WERI-Rb-1 (cell line): ENCODE results near the gene TEX53.

Source experiments
- DNase-seq: peaks from one replicate; pipeline ENCODE4 v3.0.0-alpha.2; 2020
- H3K27ac ChIP-seq: fragments of 250-450 bp; sonication (Bioruptor Pico); 2 replicates; pipeline ENCODE4 v1.5.1; 2020; ENCODE audit warnings: mild to moderate bottlenecking, moderate library complexity
- H3K27me3 ChIP-seq: fragments of 250-450 bp; sonication (Bioruptor Pico); 2 replicates; pipeline ENCODE4 v1.5.1; 2021; ENCODE audit warnings: mild to moderate bottlenecking, low read depth, moderate library complexity; ENCODE audit not compliant: insufficient read depth, severe bottlenecking
- H3K36me3 ChIP-seq: fragments of 250-450 bp; sonication (Bioruptor Pico); 2 replicates; pipeline ENCODE4 v1.5.1; 2020; ENCODE audit warnings: mild to moderate bottlenecking, moderate library complexity
- H3K4me3 ChIP-seq: 2 replicates; pipeline ENCODE4 v1.5.1; 2011; ENCODE audit warnings: low read depth, mild to moderate bottlenecking, control low read depth, low read length
- H3K9me3 ChIP-seq: fragments of 250-450 bp; sonication (Bioruptor Pico); 2 replicates; pipeline ENCODE4 v1.5.1; 2021; ENCODE audit warnings: mild to moderate bottlenecking, moderate library complexity; ENCODE audit not compliant: severe bottlenecking
- CTCF ChIP-seq: IDR thresholded peaks from 2 replicates; pipeline ENCODE4 v1.5.1; 2011; ENCODE audit warnings: low read depth, mild to moderate bottlenecking, control low read depth, inconsistent platforms, low read length

TEX53 gene

GRCh38 chr9:114690308-114690707 lies 32.7 kb upstream of the TEX53 start:
- Histone ChIP-seq H3K27me3 (no peaks in the 10 kb centered on the region), H3K36me3 (no peaks in the 10 kb centered on the region), H3K4me3 (no peak overlapping the region), H3K9me3 (no peaks in the 10 kb centered on the region), H3K27ac (no peak overlapping the region)
- no peak for TF ChIP-seq CTCF
- DNase-seq = no peak

GRCh38 chr9:114689813-114690212 lies 32.2 kb upstream of the TEX53 start:
- TF ChIP-seq CTCF = no peak
- Histone ChIP-seq H3K27ac (no peak overlapping the region), H3K4me3 (no peak overlapping the region), H3K9me3 (no peaks in the 10 kb centered on the region), H3K36me3 (no peaks in the 10 kb centered on the region), H3K27me3 (no peaks in the 10 kb centered on the region)
- no peak for DNase-seq

- H3K27ac ChIP-seq = no peak overlapping the region
- DNase-seq = no peak
- no peaks in the 10 kb centered on the region for H3K27me3 ChIP-seq
- H3K4me3 ChIP-seq = no peak overlapping the region
- TF ChIP-seq CTCF = no peak
- H3K9me3 ChIP-seq = no peaks in the 10 kb centered on the region
- no peaks in the 10 kb centered on the region for H3K36me3 ChIP-seq
These were observed 31.5 kb upstream of the TEX53 start for GRCh38 chr9:114688909-114689610.

GRCh38 chr9:114688379-114688778 lies 30.8 kb upstream of the TEX53 start:
- TF ChIP-seq CTCF = no peak
- no peaks in the 10 kb centered on the region for H3K27me3 ChIP-seq
- DNase-seq = no peak
- no peak overlapping the region for H3K27ac ChIP-seq
- H3K4me3 ChIP-seq = no peak overlapping the region
- H3K36me3 ChIP-seq = no peaks in the 10 kb centered on the region
- H3K9me3 ChIP-seq = no peaks in the 10 kb centered on the region

GRCh38 chr9:114687034-114687433 lies 29.4 kb upstream of the TEX53 start:
- H3K27ac ChIP-seq = no peak overlapping the region
- no peak for DNase-seq

More at GRCh38 chr9:114687034-114687433, 29.4 kb upstream of the TEX53 start:
- Histone ChIP-seq H3K27me3 (no peaks in the 10 kb centered on the region), H3K4me3 (no peak overlapping the region), H3K9me3 (no peaks in the 10 kb centered on the region), H3K36me3 (no peaks in the 10 kb centered on the region)
- no peak for TF ChIP-seq CTCF
